HCT116 (cell line): ENCODE measurements around the gene MSTO1. TPM values are rescaled to one million over a fixed set of nuclear protein-coding genes. Genes with fewer than 3 reads are reported as not detected.
A peak's percentile ranks its signal among the peaks of the same experiment; 100 is the strongest.

Experiments
- ATAC-seq: fragments of 200-7000 bp; cut with Tn5 transposase; 2 replicates; pipeline ENCODE4 v1.9.1; 2020; ENCODE audit warnings: mild to moderate bottlenecking, moderate library complexity
- BruUV-seq: library from RNA; stranded (reverse); fragments of 400-500 nt; replicated peaks from 2 replicates; lab custom pipeline; 2021; lab: Mats Ljungman, UMichigan
- CTCF ChIA-PET: fragments of 300-600 bp; sonication (Branson Sonifier 250); formaldehyde crosslinking; loops from one replicate; lab custom pipeline; 2021; ENCODE audit warnings: antibody characterized with exemption; lab: Charles Lee
- POLR2A ChIA-PET: fragments of 300-600, 350-600 bp; sonication (Branson Sonifier 250); formaldehyde crosslinking; loops from one replicate; lab custom pipeline; 2021; ENCODE audit warnings: antibody characterized with exemption; lab: Charles Lee
- RAD21 ChIA-PET, 2 experiments: fragments of 300-600 bp; sonication (Branson Sonifier 250); formaldehyde crosslinking; loops; one replicate each; lab custom pipeline; 2023; ENCODE audit warnings: low total read pairs in 2 of 2; ENCODE audit not compliant: uncharacterized antibody in 2 of 2, unreplicated experiment in 2 of 2, low non-redundant PET in 1 of 2; lab: Charles Lee
- DNase-seq: peaks from one replicate; pipeline ENCODE4 v3.0.0-alpha.2; 2010; ENCODE audit warnings: low read depth, low spot score
- H2AFZ ChIP-seq: fragments of 200-600 bp; shearing (Covaris generic), sonication (generic); 2 replicates; pipeline ENCODE4 v1.6.1; 2017; ENCODE audit warnings: low read depth, mixed run types, mixed read lengths, antibody characterized with exemption, low read length; ENCODE audit not compliant: poor library complexity, severe bottlenecking
- H3K27ac ChIP-seq: 2 replicates; pipeline ENCODE4 v1.5.1; 2012; ENCODE audit warnings: low read depth, low read length
- H3K27me3 ChIP-seq: fragments of 200-600 bp; sonication (generic); 2 replicates; pipeline ENCODE4 v1.6.1; 2016; ENCODE audit warnings: mixed run types, low read length, mixed read lengths; ENCODE audit not compliant: insufficient read depth
- H3K36me3 ChIP-seq, 2 experiments: fragments of 200-500 bp in 1 of 2; fragments of 200-600 bp in 1 of 2; sonication (Bioruptor generic) in 1 of 2; sonication (generic) in 1 of 2; 2 replicates each; pipeline versions ENCODE4 v1.5.1 to v1.6.1; 2014 to 2016; ENCODE audit warnings: low read length in 2 of 2, inconsistent platforms in 1 of 2, mixed read lengths in 1 of 2, mixed run types in 1 of 2; ENCODE audit not compliant: insufficient read depth in 2 of 2, control insufficient read depth in 1 of 2
- H3K4me1 ChIP-seq, 2 experiments: fragments of 200-600 bp in 1 of 2; sonication (generic) in 1 of 2; 2 replicates each; pipeline versions ENCODE4 v1.5.1 to v1.6.1; 2012 to 2017; ENCODE audit warnings: low read length in 2 of 2, inconsistent platforms in 1 of 2, mild to moderate bottlenecking in 1 of 2, mixed read lengths in 1 of 2, mixed run types in 1 of 2, moderate library complexity in 1 of 2; ENCODE audit not compliant: insufficient read depth in 2 of 2, control insufficient read depth in 1 of 2
- H3K4me2 ChIP-seq: fragments of 200-600 bp; sonication (generic); 2 replicates; pipeline ENCODE4 v1.6.1; 2017; ENCODE audit warnings: mixed run types, low read length, mixed read lengths
- H3K4me3 ChIP-seq, 2 experiments: fragments of 200-600 bp in 1 of 2; sonication (generic) in 1 of 2; replicated peaks in 1 of 2; 2 replicates each; pipeline ENCODE4 v1.5.1; 2011 to 2016; ENCODE audit warnings: low read length in 2 of 2, control low read depth in 1 of 2, low read depth in 1 of 2, mild to moderate bottlenecking in 1 of 2, mixed read lengths in 1 of 2, mixed run types in 1 of 2
- H3K79me2 ChIP-seq: fragments of 200-600 bp; sonication (generic); 2 replicates; pipeline ENCODE4 v1.6.1; 2017; ENCODE audit warnings: mild to moderate bottlenecking, mixed run types, low read length, moderate library complexity, mixed read lengths; ENCODE audit not compliant: insufficient read depth
- H3K9ac ChIP-seq: fragments of 200-600 bp; sonication (generic); 2 replicates; pipeline ENCODE4 v1.6.1; 2016; ENCODE audit warnings: low read length, mixed read lengths
- H3K9me2 ChIP-seq: fragments of 200-600 bp; sonication (generic), shearing (Covaris generic); 2 replicates; pipeline ENCODE4 v1.6.1; 2017; ENCODE audit warnings: mixed run types, mild to moderate bottlenecking, moderate library complexity; ENCODE audit not compliant: insufficient read depth
- H3K9me3 ChIP-seq, 2 experiments: fragments of 200-500 bp in 1 of 2; fragments of 200-600 bp in 1 of 2; sonication (Bioruptor generic) in 1 of 2; sonication (generic) in 1 of 2; 2 replicates each; pipeline ENCODE4 v1.6.1; 2014 to 2017; ENCODE audit warnings: low read length in 2 of 2, mixed read lengths in 2 of 2, inconsistent platforms in 1 of 2, low read depth in 1 of 2, mild to moderate bottlenecking in 1 of 2, mixed run types in 1 of 2, moderate library complexity in 1 of 2; ENCODE audit not compliant: control insufficient read depth in 1 of 2, insufficient read depth in 1 of 2
- H4K20me1 ChIP-seq: fragments of 200-600 bp; sonication (generic), shearing (Covaris generic); 2 replicates; pipeline ENCODE4 v1.6.1; 2017; ENCODE audit warnings: mixed run types, mild to moderate bottlenecking, moderate library complexity; ENCODE audit not compliant: insufficient read depth
- CBX3 ChIP-seq: IDR thresholded peaks from 2 replicates; pipeline ENCODE4 v1.6.1; 2012; ENCODE audit warnings: low read depth
- CEBPB ChIP-seq: IDR thresholded peaks from 2 replicates; pipeline ENCODE4 v1.6.1; 2012; ENCODE audit warnings: low read depth
- ELF1 ChIP-seq: IDR thresholded peaks from 2 replicates; pipeline ENCODE4 v1.6.1; 2012; ENCODE audit warnings: low read depth, borderline replicate concordance
- EZH2 ChIP-seq: fragments of 200-600 bp; sonication (generic); IDR thresholded peaks from 2 replicates; pipeline ENCODE4 v1.6.1; 2017; ENCODE audit warnings: antibody characterized with exemption, mixed run types
- EZH2phosphoT487 ChIP-seq: fragments of 200-600 bp; IDR thresholded peaks from 2 replicates; pipeline ENCODE4 v1.6.1; 2018; ENCODE audit warnings: antibody characterized with exemption, borderline replicate concordance
- FOSL1 ChIP-seq: IDR thresholded peaks from 2 replicates; pipeline ENCODE4 v1.6.1; 2012; ENCODE audit warnings: low read depth
- POLR2A ChIP-seq: IDR thresholded peaks from 2 replicates; pipeline ENCODE4 v1.7.0; 2011; ENCODE audit warnings: borderline replicate concordance; ENCODE audit not compliant: insufficient read depth, insufficient read length; ENCODE audit errors: extremely low read depth
- POLR2AphosphoS5 ChIP-seq: IDR thresholded peaks from 2 replicates; pipeline ENCODE4 v1.6.1; 2011; ENCODE audit warnings: mild to moderate bottlenecking, low read depth, low read length, moderate library complexity
- SRF ChIP-seq: IDR thresholded peaks from 2 replicates; pipeline ENCODE4 v1.6.1; 2012; ENCODE audit warnings: low read depth
- ZFX ChIP-seq: fragments of 450-650 bp; IDR thresholded peaks from 2 replicates; pipeline ENCODE4 v1.6.1; 2017
- ZNF274 ChIP-seq: fragments of 200-500 bp; sonication (Bioruptor generic); IDR thresholded peaks from 2 replicates; pipeline ENCODE4 v1.6.1; 2014; ENCODE audit warnings: mild to moderate bottlenecking, low read depth, low read length, inconsistent platforms
- intact Hi-C: fragments of 100-400 bp; cut with micrococcal nuclease; formaldehyde crosslinking; loops from 2 replicates; pipeline ENCODE4 v1.10.0; 2022
- total RNA-seq: library from RNA; stranded (reverse); gene quantifications from one replicate; pipeline ENCODE4 v1.2.1, GENCODE V29; 2021; ENCODE audit not compliant: unreplicated experiment
- TF ChIP-seq, protein P1 (sequence below), 3 experiments: fragments of 200-600 bp in 1 of 3; sonication (generic) in 1 of 3; IDR thresholded peaks in 2 of 3; conservative IDR thresholded peaks in 1 of 3; 2 replicates each; pipeline ENCODE4 v1.5.1; 2012 to 2017; ENCODE audit warnings: low read depth in 2 of 3, low read length in 2 of 3, antibody characterized with exemption in 1 of 3, borderline replicate concordance in 1 of 3, control low read depth in 1 of 3, mild to moderate bottlenecking in 1 of 3, mixed read lengths in 1 of 3, mixed run types in 1 of 3, moderate library complexity in 1 of 3; ENCODE audit not compliant: insufficient read depth in 1 of 3
- TF ChIP-seq, protein P2 (sequence below): IDR thresholded peaks from 2 replicates; pipeline ENCODE4 v1.6.1; 2012
- TF ChIP-seq, protein P3 (sequence below): IDR thresholded peaks from 2 replicates; pipeline ENCODE4 v1.6.1; 2012

The MSTO1 gene
- total RNA-seq, 1 experiment from 2014 or later, result 56.4 TPM

DNA sequence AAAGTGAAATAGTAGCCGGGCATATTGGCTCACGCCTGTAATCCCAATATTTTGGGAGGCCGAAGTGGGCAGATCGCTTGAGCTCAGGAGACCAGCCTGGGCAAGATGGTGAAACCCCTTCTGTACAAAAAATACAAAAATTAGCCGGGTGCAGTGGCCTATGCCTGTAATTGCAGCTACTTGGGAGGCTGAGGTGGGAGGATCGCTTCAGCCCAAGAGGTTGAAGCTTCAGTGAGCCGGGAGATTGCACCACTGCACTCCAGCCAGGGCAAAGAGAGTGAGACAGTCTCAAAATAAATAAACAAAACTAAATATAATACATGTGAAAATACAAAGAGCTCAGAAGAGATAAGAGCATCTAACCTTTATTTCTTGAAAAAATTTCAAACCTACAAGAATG is 2.3 kb upstream of the MSTO1 start:
- TF ChIP-seq, protein P1, sequence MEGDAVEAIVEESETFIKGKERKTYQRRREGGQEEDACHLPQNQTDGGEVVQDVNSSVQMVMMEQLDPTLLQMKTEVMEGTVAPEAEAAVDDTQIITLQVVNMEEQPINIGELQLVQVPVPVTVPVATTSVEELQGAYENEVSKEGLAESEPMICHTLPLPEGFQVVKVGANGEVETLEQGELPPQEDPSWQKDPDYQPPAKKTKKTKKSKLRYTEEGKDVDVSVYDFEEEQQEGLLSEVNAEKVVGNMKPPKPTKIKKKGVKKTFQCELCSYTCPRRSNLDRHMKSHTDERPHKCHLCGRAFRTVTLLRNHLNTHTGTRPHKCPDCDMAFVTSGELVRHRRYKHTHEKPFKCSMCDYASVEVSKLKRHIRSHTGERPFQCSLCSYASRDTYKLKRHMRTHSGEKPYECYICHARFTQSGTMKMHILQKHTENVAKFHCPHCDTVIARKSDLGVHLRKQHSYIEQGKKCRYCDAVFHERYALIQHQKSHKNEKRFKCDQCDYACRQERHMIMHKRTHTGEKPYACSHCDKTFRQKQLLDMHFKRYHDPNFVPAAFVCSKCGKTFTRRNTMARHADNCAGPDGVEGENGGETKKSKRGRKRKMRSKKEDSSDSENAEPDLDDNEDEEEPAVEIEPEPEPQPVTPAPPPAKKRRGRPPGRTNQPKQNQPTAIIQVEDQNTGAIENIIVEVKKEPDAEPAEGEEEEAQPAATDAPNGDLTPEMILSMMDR (IDR thresholded peaks at IDR 0.05 in 2 of 3, conservative IDR thresholded peaks at IDR 0.05 in 1 of 3; ENCODE audit: borderline replicate concordance in 1 of 3, insufficient read depth in 1 of 3, low read depth in 2 of 3, low read length in 2 of 3), result peak in 2 of 3 experiments; percentile 4 to 19; a peak in 1 of 6 replicates
- no peak for TF ChIP-seq EZH2phosphoT487
- Histone ChIP-seq H3K9me3 (no peaks in the 10 kb centered on the region), H3K4me1 (peaks cover 0 to 8% of the 10 kb centered on the region in 2 experiments; a peak in 2 of 4 replicates), H2AFZ (no peak overlapping the region), H4K20me1 (no peaks in the 10 kb centered on the region), H3K27me3 (no peaks in the 10 kb centered on the region), H3K36me3 (0 out of 4 replicates have a peak, but pooled peaks cover 0 to 3% of the 10 kb centered on the region in 2 experiments), H3K79me2 (no peaks in the 10 kb centered on the region), H3K9ac (no peak overlapping the region), H3K4me2 (no peak overlapping the region), H3K4me3 (no peak overlapping the region), H3K27ac (no peak overlapping the region), H3K9me2 (no peaks in the 10 kb centered on the region)
- CTCF ChIA-PET, result interaction anchor here (1.7 kb wide), 1 partner anchor 357 kb away, joined by 4 read pairs; no protein-coding TSS in a partner anchor
- RAD21 ChIA-PET, result no interaction called here
- no TSS peak for BruUV-seq
- intact Hi-C loops, result no loop called here
- POLR2A ChIA-PET, result no interaction called here
- ATAC-seq (no peak), DNase-seq (no peak)

DNA sequence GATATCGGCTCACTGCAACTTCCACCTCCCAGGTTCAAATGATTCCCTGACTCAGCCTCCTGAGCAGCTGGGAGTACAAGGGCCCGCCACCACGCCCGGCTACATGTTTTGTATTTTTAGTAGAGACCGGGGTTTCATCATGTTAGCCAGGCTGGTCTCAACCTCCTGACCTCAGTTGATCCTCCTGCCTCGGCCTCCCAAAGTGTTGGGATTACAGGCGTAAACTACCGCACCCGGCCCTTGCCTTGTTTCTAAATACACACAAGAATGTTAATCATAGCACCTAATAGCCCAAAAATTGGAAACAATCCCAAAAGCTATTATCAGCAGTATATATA is 1.2 kb upstream of the MSTO1 start:
- POLR2A ChIA-PET, result interaction anchor here (0.7 kb wide), 1 partner anchor 414 kb away, joined by 4 read pairs; no protein-coding TSS in a partner anchor
- BruUV-seq, result no TSS peak
- no peak for ATAC-seq
- TF ChIP-seq POLR2AphosphoS5 (no peak), FOSL1 (no peak), CBX3 (no peak), ZFX (no peak), EZH2 (no peak), POLR2A (no peak), ELF1 (no peak), CEBPB (no peak), ZNF274 (no peak), SRF (no peak)
- TF ChIP-seq, protein P2, sequence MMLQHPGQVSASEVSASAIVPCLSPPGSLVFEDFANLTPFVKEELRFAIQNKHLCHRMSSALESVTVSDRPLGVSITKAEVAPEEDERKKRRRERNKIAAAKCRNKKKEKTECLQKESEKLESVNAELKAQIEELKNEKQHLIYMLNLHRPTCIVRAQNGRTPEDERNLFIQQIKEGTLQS, result no peak
- TF ChIP-seq, protein P1 (IDR thresholded peaks at IDR 0.05 in 2 of 3, conservative IDR thresholded peaks at IDR 0.05 in 1 of 3; ENCODE audit: borderline replicate concordance in 1 of 3, insufficient read depth in 1 of 3, low read depth in 2 of 3, low read length in 2 of 3), result no peak
- TF ChIP-seq, protein P3, sequence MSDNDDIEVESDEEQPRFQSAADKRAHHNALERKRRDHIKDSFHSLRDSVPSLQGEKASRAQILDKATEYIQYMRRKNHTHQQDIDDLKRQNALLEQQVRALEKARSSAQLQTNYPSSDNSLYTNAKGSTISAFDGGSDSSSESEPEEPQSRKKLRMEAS, result no peak

More for the DNA sequence above, 1.2 kb upstream of the MSTO1 start:
- H3K9ac ChIP-seq, result no peak overlapping the region
- no peak overlapping the region for H3K27ac ChIP-seq
- no peaks in the 10 kb centered on the region for H3K27me3 ChIP-seq
- H3K4me1 ChIP-seq, result peaks cover 0 to 8% of the 10 kb centered on the region in 2 experiments; a peak in 2 of 4 replicates
- ChIA-PET RAD21 (no interaction called here), CTCF (interaction anchor here (1.7 kb wide), 1 partner anchor 358 kb away, joined by 4 read pairs; no protein-coding TSS in a partner anchor)
- H4K20me1 ChIP-seq, result no peaks in the 10 kb centered on the region
- H3K79me2 ChIP-seq, result no peaks in the 10 kb centered on the region
- H3K4me3 ChIP-seq, result no peak overlapping the region
- H3K9me3 ChIP-seq, result no peaks in the 10 kb centered on the region
- no peak for DNase-seq
- H3K9me2 ChIP-seq, result no peaks in the 10 kb centered on the region
- H2AFZ ChIP-seq, result no peak overlapping the region
- H3K36me3 ChIP-seq, result peaks cover 0 to 6% of the 10 kb centered on the region in 2 experiments; a peak in 1 of 4 replicates
- H3K4me2 ChIP-seq, result peak overlapping the region; percentile 28; the same call in 1 of the 2 replicates
- intact Hi-C loops, result no loop called here
